D341Med (cell line): ENCODE data around the gene DEPDC4.
"Not testable (repeated sequence)": the region's sequence is repeated elsewhere in the genome, so short reads cannot be mapped to it uniquely, and the experiment has no call there.

Source experiments
- DNase-seq: peaks from one replicate; pipeline ENCODE4 v3.0.0; 2012; ENCODE audit warnings: low spot score

DEPDC4 gene

DNA sequence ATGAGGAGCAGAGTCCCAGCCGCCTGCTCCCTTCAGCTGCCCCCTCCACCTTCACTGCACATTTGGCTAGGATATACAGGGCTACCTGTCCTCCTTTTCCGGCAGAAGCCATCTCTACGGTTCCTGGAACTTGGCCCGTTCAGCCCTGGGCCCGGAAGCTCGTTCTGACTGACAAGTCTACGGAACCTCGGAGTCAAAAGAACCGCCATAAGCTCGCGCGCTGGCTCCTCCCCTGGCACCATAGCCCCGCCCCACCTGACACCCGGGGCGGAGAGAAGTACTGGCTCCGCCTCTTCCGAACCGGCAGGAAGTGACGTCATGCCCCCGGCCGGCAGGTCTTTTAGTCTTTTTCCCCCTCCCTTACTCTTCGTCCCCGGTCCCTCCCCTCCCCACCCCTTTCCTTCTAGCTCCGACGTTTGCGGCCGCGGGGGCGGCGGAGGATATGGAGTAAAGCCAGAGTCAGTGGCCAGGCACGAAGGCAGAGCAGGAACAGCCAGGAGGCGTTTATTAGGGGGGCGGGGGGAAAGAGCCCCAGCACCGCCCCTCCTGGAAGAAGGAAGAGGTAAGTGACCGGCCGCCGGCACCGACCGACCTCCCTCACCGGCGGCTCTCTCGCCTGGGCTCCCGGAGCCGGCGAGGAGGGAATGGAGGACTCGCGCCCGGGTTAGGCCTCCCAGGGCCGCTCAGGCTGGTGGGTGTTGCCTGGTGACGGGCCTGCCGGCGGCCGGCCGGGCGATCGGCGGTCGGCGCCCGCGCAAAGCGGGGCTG, at the start of gene DEPDC4, which contains the start of gene SCYL2:
DEPDC4 (minus strand) TSS at position 245 of the 768 bp plus-strand sequence; CDS start at position 242, 3 bp downstream.
SCYL2 (plus strand) TSS at position 343 of the 768 bp plus-strand sequence. CDS start 15,794 bp downstream, outside the sequence.
- peak; percentile 95 for DNase-seq

DNA sequence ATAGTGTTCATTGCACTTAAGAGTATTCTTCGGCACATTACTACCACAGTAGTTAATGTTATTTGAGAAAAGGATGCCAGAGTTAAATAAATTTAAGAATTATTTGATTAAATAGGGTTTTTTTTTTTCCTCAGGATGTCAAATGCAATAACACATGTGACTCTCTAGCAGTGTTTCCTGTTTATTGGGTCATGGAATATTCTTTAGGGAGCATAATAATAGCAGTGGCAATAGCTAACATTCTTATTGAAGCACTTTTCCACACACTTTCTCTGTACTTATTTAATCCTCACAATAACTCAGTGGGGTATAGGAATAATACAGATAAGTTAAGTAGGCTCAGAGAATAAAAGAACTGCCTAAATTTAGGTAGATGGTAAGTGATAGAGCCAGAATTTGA, 44.4 kb upstream of the DEPDC4 start:
- DNase-seq: no peak

GRCh38 chr12:100308138-100308537, 41.3 kb upstream of the DEPDC4 start:
- not testable (repeated sequence) for DNase-seq

DNA sequence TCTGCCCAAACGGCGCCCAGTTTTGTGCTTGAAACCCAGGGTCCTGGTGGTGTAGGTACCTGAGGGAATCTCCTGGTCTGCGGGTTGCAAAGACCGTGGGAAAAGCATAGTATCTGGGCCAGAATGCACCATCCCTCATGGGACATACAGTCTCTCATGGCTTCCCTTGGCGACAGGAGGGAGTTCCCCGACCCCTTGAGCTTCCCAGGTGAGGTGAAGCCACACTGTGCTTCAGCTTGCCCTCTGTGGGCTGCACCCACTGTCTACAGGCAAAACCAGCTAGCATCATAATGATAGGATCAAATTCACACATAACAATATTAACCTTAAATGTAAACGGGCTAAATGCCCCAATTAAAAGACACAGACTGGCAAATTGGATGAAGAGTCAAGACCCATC, 37.5 kb upstream of the DEPDC4 start:
- not testable (repeated sequence) for DNase-seq

GRCh38 chr12:100303831-100304230, 37.0 kb upstream of the DEPDC4 start:
- DNase-seq: no peak

DNA sequence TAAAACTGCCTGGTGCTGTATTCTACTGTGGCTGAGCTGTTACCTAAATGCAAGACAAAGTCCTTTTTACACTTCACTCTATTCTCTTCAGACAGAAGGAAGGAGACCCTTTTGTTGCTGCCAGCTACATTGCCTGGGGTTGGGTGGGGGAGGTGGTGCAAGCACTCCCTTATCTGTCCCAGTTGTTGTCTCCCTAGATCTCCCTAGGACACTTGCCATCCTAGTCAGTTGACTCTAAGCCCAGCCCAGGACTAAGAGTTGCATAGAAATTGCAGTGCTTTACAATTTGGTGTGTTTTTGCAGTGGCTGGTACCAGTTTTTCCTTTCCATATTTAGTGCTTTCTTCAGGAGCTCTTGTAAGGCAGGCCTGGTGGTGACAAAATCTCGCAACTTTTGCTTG, 35.2 kb upstream of the DEPDC4 start:
- DNase-seq: no peak

GRCh38 chr12:100295764-100296555, 29.1 kb upstream of the DEPDC4 start:
- DNase-seq: no peak

- DNase-seq: not testable (repeated sequence)
Observed at GRCh38 chr12:100294366-100294765, 27.5 kb upstream of the DEPDC4 start.

GRCh38 chr12:100293017-100293416, 26.1 kb upstream of the DEPDC4 start:
- no peak for DNase-seq

GRCh38 chr12:100290016-100290415, 23.1 kb upstream of the DEPDC4 start:
- DNase-seq: no peak

DNA sequence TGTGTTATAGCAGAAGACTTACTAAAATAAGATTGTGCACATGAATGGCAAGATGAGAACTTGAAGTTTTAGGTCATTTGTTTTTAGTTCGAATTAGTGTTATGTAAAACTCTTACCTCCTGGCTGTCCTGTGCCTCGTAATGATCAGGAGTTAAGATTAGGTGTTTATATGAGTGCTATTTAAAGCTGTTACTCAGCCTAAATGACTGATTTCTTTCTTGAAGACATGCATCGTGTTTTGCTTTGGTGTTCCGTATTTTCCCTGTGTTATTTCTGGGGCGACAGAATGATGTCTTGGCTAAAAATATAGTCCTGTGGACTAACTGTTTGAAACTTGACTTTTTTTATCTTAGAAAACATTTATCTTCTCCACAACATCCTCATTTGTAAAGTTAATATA, 22.2 kb upstream of the DEPDC4 start:
- DNase-seq: no peak

GRCh38 chr12:100284556-100284955, 17.7 kb upstream of the DEPDC4 start:
- DNase-seq: not testable (repeated sequence)

GRCh38 chr12:100279607-100280244, 12.8 kb upstream of the DEPDC4 start:
- DNase-seq: no peak

- DNase-seq: no peak
Observed at GRCh38 chr12:100279159-100279558, 12.3 kb upstream of the DEPDC4 start.

GRCh38 chr12:100274291-100274690, 7.4 kb upstream of the DEPDC4 start:
- no peak for DNase-seq

DNA sequence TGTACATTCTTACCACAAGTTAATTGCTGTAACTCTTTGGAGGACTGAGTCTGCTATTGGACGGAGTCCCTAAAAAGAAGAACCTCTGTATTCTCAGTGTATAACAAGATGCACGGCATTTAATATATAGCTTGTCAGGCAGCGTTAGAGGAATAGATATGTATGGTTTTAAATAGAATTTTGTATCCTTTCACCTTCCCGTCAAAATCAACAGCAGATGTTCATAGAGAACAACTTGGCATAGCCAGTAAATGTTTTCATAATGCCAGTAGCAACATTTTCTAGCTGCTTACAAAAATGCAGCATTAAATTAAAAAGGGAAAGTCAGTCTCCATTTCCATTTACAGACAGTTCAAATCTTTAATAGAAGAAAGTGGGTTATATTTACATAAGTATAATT, 6.9 kb upstream of the DEPDC4 start:
- DNase-seq: no peak

- DNase-seq: no peak
Observed at GRCh38 chr12:100268835-100269564, 2.1 kb upstream of the DEPDC4 start.

GRCh38 chr12:100267603-100268281, 863 bp upstream of the DEPDC4 start:
- DNase-seq: peak; percentile 17

DNA sequence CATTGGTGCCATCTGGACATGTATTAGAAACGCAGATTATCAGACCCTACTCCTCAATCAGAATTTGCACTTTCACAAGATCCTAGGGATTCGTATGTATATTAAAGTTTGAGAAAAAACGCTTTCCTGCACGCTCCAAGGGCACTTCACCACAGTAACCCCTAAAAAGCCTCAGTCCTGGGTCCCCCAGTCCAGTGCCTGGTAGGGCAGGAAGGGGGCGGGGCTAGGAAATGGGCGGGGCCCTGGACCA, 369 bp downstream of the DEPDC4 start:
- peak; percentile 93 for DNase-seq

- peak; percentile 57 for DNase-seq
Observed at GRCh38 chr12:100265732-100266584, 921 bp downstream of the DEPDC4 start.

DNA sequence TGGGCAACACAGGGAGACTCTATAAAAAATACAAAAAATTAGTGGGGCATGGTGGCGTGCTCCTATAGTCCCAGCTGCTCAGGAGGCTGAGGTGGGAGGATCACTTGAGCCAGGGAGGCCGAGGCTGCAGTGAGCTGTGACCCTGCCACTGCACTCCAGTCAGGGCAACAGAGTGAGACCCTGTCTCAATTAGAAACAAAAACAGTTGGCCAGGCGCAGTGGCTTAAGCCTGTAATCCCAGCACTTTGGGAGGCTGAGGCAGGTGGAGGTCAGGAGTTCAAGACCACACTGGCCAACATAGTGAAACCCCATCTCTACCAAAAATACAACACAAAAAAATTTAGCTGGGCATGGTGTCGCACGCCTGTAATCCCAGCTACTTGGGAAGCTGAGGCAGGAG, 1.8 kb downstream of the DEPDC4 start:
- DNase-seq: not testable (repeated sequence)
